MCF 10A (cell line): ENCODE results near the gene THOC6. TPM values are rescaled to one million over a fixed set of nuclear protein-coding genes. Genes with fewer than 3 reads are reported as not detected.
A peak's percentile ranks its signal among the peaks of the same experiment; 100 is the strongest.

Source experiments
- BruUV-seq: library from RNA; stranded (reverse); fragments of 400-500 nt; replicated peaks from 2 replicates; lab custom pipeline; 2021; lab: Mats Ljungman, UMichigan
- CTCF ChIA-PET: fragments of 300-600 bp; sonication (Branson Sonifier 250); formaldehyde crosslinking; extraction: SDS; loops from one replicate; lab custom pipeline; 2021; ENCODE audit warnings: antibody characterized with exemption, inconsistent platforms; lab: Yijun Ruan, JAX
- POLR2A ChIA-PET: fragments of 300-600, 350-650 bp; sonication (Branson Sonifier 250); formaldehyde crosslinking; extraction: SDS; loops from one replicate; lab custom pipeline; 2020; ENCODE audit warnings: antibody characterized with exemption, inconsistent platforms; lab: Yijun Ruan, JAX
- DNase-seq: peaks from one replicate; pipeline ENCODE4 v3.0.0-alpha.2; 2018; ENCODE audit not compliant: unreplicated experiment
- H3K27ac Mint-ChIP-seq: one replicate; pipeline ENCODE4 v1.8.0; 2022; ENCODE audit warnings: mild to moderate bottlenecking, low read depth, mixed read lengths; ENCODE audit not compliant: unreplicated experiment
- H3K27me3 Mint-ChIP-seq: one replicate; pipeline ENCODE4 v1.8.0; 2022; ENCODE audit warnings: mixed read lengths; ENCODE audit not compliant: insufficient read depth, unreplicated experiment
- H3K36me3 Mint-ChIP-seq: one replicate; pipeline ENCODE4 v1.8.0; 2022; ENCODE audit warnings: mild to moderate bottlenecking, moderate library complexity, mixed read lengths; ENCODE audit not compliant: insufficient read depth, unreplicated experiment
- H3K4me1 Mint-ChIP-seq: one replicate; pipeline ENCODE4 v1.8.0; 2022; ENCODE audit warnings: mixed read lengths; ENCODE audit not compliant: insufficient read depth, unreplicated experiment
- H3K4me3 Mint-ChIP-seq: one replicate; pipeline ENCODE4 v1.8.0; 2022; ENCODE audit warnings: mild to moderate bottlenecking, moderate library complexity, mixed read lengths; ENCODE audit not compliant: unreplicated experiment
- H3K9me3 Mint-ChIP-seq: one replicate; pipeline ENCODE4 v1.8.0; 2022; ENCODE audit warnings: mixed read lengths; ENCODE audit not compliant: unreplicated experiment
- intact Hi-C: fragments of 100-400 bp; cut with micrococcal nuclease; formaldehyde crosslinking; loops from 2 replicates; pipeline ENCODE4 v1.14.1; 2022
- total RNA-seq: library from RNA; stranded (reverse); gene quantifications from 2 replicates; pipeline ENCODE4 v1.2.3, GENCODE V29; 2022
- TF ChIP-seq, protein P1 (sequence below): fragments of 200-600 bp; IDR thresholded peaks from one replicate; pipeline ENCODE4 v1.8.0; 2022; ENCODE audit warnings: antibody characterized with exemption, mild to moderate bottlenecking; ENCODE audit not compliant: unreplicated experiment

THOC6 gene
- total RNA-seq, 1 experiment from 2014 or later = 53.1 TPM

DNA sequence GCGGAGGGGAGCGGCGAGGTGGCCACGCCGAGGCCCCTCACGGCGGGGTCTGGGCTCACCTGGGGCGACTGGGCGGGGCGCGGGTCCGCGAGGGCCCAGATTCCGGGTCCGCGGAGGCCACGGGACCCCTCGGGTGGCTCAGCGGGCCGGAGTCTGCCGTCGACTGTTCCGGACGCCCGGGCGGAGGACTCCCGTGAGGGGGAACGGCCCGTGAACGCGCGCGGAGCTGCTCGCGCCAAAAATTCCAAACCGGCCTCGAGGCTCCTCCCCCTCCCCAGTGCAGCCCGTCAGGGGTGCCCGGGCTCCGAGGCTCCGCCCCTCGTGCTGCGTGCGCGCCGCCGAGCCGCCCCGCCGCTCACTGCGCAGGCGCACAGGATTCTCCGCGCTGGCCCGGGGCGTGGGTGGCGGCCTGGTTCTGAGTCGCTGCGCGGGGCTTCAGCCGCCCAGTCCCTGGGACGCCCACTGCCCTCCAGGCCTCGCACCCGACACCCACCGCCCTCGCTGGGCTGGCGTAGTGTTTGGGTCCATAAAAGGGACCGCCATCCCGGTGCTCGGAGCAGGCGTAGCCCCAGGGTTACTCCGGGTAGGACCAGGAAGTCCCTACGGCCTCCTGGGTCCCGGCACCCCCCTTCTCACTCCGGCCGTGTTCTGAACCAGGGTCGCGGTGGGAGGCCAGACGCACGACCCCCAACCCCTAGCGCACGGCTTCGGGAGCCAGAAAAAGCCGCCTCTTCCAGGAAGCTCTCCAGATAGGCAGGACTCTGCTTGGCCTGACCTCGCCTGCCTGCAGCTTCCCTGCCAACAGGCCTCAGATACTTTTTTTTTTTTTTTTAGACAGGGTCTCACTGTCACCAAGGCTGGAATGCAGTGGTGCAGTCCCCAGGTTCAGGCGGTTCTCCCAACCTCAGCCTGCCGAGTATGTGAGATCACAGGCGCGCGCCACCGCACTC, 43.3 kb upstream of the THOC6 start, which contains the start of gene PKMYT1:
Gene PKMYT1 (minus strand): TSS at position 220 of the 950 bp plus-strand sequence. CDS start 789 bp downstream, outside the sequence.
- BruUV-seq = TSS peak; percentile 83
- Mint-ChIP-seq H3K36me3 (peaks cover 5% of the 10 kb centered on the region), H3K4me1 (peaks cover 6% of the 10 kb centered on the region), H3K9me3 (no peaks in the 10 kb centered on the region), H3K4me3 (peak within 1 kb of the TSS; percentile 73), H3K27me3 (no peaks in the 10 kb centered on the region), H3K27ac (no peak within 1 kb of the TSS)
- DNase-seq = peak; percentile 87
- CTCF ChIA-PET = interaction anchor here (0.6 to 1.1 kb wide), 6 partner anchors 42 to 60 kb away, joined by 3 to 5 read pairs (median 4); partner anchors contain the start of gene BICDL2
- TF ChIP-seq, protein P1, sequence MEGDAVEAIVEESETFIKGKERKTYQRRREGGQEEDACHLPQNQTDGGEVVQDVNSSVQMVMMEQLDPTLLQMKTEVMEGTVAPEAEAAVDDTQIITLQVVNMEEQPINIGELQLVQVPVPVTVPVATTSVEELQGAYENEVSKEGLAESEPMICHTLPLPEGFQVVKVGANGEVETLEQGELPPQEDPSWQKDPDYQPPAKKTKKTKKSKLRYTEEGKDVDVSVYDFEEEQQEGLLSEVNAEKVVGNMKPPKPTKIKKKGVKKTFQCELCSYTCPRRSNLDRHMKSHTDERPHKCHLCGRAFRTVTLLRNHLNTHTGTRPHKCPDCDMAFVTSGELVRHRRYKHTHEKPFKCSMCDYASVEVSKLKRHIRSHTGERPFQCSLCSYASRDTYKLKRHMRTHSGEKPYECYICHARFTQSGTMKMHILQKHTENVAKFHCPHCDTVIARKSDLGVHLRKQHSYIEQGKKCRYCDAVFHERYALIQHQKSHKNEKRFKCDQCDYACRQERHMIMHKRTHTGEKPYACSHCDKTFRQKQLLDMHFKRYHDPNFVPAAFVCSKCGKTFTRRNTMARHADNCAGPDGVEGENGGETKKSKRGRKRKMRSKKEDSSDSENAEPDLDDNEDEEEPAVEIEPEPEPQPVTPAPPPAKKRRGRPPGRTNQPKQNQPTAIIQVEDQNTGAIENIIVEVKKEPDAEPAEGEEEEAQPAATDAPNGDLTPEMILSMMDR = no peak
- intact Hi-C loops = loop anchor here (1.0 to 5.0 kb wide), 2 partner anchors 11 to 53 kb away; partner anchors contain the start of gene PAQR4
- POLR2A ChIA-PET = interaction anchor here (0.6 to 2.5 kb wide), 9 partner anchors 9 to 1153 kb away, joined by 3 to 19 read pairs (median 5); partner anchors contain the start of genes KREMEN2, PAQR4 and TNFRSF12A

DNA sequence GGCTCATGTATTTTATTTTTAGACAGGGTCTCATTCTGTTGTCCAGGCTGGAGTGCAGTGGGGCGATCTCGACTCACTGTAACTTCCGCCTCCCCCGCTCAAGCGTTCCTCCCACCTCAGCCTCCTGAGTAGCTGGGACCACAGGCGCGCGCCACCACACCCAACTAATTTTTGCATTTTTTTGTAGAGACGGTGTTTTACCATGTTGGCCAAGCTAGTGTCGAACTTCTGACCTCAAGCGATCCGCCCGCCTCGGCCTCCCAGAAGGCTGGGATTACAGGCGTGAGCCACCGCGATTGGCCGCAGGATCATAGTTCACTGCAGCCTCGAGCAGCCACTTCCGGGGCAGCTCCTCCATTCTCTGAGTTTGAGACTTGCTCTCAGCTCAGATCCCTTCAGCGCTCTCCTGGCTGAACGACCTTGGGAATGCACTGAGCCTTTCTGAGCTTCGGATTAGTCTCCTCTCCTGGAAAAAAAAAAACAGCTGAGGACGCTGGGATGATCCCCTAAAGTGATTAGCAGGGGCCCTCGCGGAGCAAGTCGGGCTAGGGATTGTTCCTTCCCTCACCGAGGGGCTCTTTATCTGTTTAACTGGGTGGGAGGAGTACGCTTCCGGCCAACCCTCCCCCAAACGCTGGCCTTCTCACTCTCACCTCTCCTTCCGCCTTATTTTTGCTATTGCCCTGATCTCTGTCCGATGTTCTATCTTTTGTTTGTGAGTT, 42.5 kb upstream of the THOC6 start:
- Mint-ChIP-seq H3K4me3 (peak overlapping the region; percentile 73), H3K36me3 (peaks cover 5% of the 10 kb centered on the region), H3K4me1 (peaks cover 6% of the 10 kb centered on the region), H3K9me3 (no peaks in the 10 kb centered on the region), H3K27me3 (no peaks in the 10 kb centered on the region), H3K27ac (no peak overlapping the region)
- ChIA-PET CTCF (interaction anchor here (0.6 to 1.1 kb wide), 6 partner anchors 9 to 56 kb away, joined by 3 to 5 read pairs (median 4); partner anchors contain the start of gene BICDL2), POLR2A (interaction anchor here (0.6 to 2.5 kb wide), 7 partner anchors 12 to 1656 kb away, joined by 3 to 19 read pairs (median 5); partner anchors contain the start of genes PAQR4 and TNFRSF12A)
- BruUV-seq = no TSS peak
- TF ChIP-seq, protein P1 = no peak
- intact Hi-C loops = loop anchor here (5.0 kb wide), 1 partner anchor 54 kb away; no protein-coding TSS in a partner anchor
- DNase-seq = no peak

GRCh38 chr16:2981899-2982250, 42.0 kb upstream of the THOC6 start:
- Mint-ChIP-seq H3K4me3 (peak overlapping the region; percentile 73), H3K27ac (no peak overlapping the region), H3K27me3 (no peaks in the 10 kb centered on the region), H3K4me1 (peaks cover 6% of the 10 kb centered on the region), H3K36me3 (peaks cover 5% of the 10 kb centered on the region), H3K9me3 (no peaks in the 10 kb centered on the region)
- CTCF ChIA-PET = interaction anchor here (1.3 kb wide), 2 partner anchors 12 to 58 kb away, joined by 3 to 5 read pairs; partner anchors contain the start of gene PAQR4
- no TSS peak for BruUV-seq
- intact Hi-C loops = loop anchor here (5.0 kb wide), 1 partner anchor 55 kb away; no protein-coding TSS in a partner anchor
- DNase-seq = no peak
- POLR2A ChIA-PET = interaction anchor here (0.7 to 2.5 kb wide), 6 partner anchors 10 to 1656 kb away, joined by 3 to 19 read pairs (median 4); partner anchors contain the start of genes PAQR4 and TNFRSF12A
- TF ChIP-seq, protein P1 = no peak
